ENCODE measurements around the gene STK31. TPM values are rescaled to one million over a fixed set of nuclear protein-coding genes. Genes with fewer than 3 reads are reported as not detected.
"Not testable (repeated sequence)": the region's sequence is repeated elsewhere in the genome, so short reads cannot be mapped to it uniquely, and the experiment has no call there.

Gene STK31
- total RNA-seq, 2 donors from 2014 or later = 0.92 to 1.5 TPM

DNA sequence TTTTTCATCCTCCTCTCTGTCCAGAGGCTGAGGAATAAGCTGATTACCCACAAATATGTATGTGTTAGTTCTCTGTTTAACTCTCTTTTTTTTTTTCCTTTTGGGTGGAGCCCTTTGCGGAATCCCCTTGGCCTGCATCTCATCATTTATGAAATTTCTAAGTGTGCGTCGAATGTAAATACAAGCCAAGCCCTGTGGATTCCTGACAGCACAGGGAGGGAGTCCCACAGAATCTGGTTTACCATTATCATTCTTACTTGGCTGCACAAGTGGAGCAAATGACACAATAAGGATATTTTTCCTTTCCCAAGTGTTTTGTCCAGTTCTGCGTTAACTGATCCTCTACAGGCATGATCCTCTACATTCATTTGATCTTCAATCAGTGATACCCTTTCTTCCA, 11.4 kb downstream of the STK31 start:
- Histone ChIP-seq H3K9me3 (no peaks in the 10 kb centered on the region), H3K27me3 (replicated peaks; ENCODE audit: insufficient read depth) (no peaks in the 10 kb centered on the region), H3K4me1 (ENCODE audit: control insufficient read depth in 1 of 2, low read depth in 2 of 2) (no peaks in the 10 kb centered on the region), H3K27ac (no peak overlapping the region), H3K36me3 (no peaks in the 10 kb centered on the region), H3K4me3 (no peak overlapping the region)
- DNase-seq (ENCODE audit: low spot score) (no peak), ATAC-seq (ENCODE audit: insufficient number of reproducible peaks, low FRiP score, low read depth) (no peak)
- TF ChIP-seq, protein P1, sequence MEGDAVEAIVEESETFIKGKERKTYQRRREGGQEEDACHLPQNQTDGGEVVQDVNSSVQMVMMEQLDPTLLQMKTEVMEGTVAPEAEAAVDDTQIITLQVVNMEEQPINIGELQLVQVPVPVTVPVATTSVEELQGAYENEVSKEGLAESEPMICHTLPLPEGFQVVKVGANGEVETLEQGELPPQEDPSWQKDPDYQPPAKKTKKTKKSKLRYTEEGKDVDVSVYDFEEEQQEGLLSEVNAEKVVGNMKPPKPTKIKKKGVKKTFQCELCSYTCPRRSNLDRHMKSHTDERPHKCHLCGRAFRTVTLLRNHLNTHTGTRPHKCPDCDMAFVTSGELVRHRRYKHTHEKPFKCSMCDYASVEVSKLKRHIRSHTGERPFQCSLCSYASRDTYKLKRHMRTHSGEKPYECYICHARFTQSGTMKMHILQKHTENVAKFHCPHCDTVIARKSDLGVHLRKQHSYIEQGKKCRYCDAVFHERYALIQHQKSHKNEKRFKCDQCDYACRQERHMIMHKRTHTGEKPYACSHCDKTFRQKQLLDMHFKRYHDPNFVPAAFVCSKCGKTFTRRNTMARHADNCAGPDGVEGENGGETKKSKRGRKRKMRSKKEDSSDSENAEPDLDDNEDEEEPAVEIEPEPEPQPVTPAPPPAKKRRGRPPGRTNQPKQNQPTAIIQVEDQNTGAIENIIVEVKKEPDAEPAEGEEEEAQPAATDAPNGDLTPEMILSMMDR (IDR thresholded peaks at IDR 0.05) = no peak

DNA sequence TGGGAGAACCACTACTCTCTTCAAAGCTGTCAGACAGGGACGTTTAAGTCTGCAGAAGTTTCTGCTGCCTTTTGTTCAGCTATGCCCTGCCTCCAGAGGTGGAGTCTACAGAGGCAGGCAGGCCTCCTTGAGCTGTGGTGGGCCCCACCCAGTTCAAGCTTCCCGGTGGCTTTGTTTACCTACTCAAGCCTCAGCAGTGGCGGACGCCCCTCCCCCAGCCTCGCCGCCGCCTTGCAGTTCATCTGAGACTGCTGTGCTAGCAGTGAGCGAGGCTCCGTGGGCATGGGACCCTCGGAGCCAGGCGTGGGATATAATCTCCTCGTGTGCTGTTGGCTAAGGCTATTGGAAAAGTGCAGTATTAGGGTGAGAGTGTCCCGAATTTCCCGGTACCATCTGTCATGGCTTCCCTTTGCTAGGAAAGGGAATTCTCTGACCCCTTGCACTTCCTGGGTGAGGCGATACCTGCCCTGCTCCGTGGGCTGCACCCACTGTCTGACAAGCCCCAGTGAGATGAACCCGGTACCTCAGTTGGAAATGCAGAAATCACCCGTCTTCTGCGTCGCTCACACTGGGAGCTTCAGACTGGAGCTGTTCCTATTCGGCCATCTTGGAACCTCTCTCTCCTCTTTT, 12.7 kb downstream of the STK31 start:
- H3K4me1 ChIP-seq (ENCODE audit: control insufficient read depth in 1 of 2, low read depth in 2 of 2); H3K4me3 ChIP-seq; H3K27ac ChIP-seq; H3K9me3 ChIP-seq; H3K36me3 ChIP-seq; DNase-seq (ENCODE audit: low spot score); ATAC-seq (ENCODE audit: insufficient number of reproducible peaks, low FRiP score, low read depth); H3K27me3 ChIP-seq (replicated peaks; ENCODE audit: insufficient read depth): not testable (repeated sequence)

DNA sequence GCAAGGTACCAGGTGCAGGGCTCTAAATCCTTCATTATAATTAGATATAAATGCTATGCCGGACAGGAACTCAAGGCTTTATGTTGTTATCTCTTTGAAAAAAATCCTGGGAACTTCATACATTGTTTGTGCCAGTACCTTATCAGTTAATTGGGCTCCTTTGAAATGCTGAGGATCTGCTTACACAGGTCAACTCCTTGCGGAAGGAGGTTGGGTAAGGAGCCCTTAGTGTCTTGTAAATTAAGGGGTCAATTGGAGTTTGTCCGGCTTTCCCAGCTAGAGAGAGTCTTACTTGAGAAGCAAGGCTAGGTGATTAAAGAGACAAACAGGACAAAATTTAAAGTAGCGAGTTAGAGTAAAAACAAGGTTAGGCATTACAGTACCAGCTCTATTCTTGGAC, 14.1 kb downstream of the STK31 start:
- H3K27ac ChIP-seq; H3K4me3 ChIP-seq; H3K27me3 ChIP-seq (replicated peaks; ENCODE audit: insufficient read depth); H3K4me1 ChIP-seq (ENCODE audit: control insufficient read depth in 1 of 2, low read depth in 2 of 2); DNase-seq (ENCODE audit: low spot score); H3K36me3 ChIP-seq; H3K9me3 ChIP-seq; ATAC-seq (ENCODE audit: insufficient number of reproducible peaks, low FRiP score, low read depth): not testable (repeated sequence)

DNA sequence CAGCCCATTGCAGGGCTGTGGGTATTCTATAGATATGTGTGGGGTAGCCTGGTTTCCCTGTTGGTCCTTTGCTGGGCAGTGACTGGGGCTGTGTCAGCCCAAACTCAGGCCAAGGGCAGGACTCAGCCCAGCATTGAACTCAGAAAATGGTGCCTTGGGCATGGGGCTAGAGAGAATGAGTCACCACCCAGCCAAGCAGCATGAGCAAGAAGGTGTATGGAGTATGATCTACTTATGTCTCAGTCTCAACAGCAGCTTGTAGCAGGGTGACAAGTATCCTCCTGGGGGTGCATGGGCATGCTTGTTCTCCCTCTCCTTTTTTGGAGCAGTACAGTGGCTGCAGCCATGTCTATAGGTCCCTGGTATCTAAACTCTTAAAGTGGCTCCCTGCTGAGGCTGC, 32.0 kb downstream of the STK31 start:
- Histone ChIP-seq H3K9me3 (peaks cover 19% of the 10 kb centered on the region), H3K36me3 (no peaks in the 10 kb centered on the region), H3K27ac (no peak overlapping the region), H3K4me1 (ENCODE audit: control insufficient read depth in 1 of 2, low read depth in 2 of 2) (no peaks in the 10 kb centered on the region), H3K27me3 (replicated peaks; ENCODE audit: insufficient read depth) (no peaks in the 10 kb centered on the region), H3K4me3 (no peak overlapping the region)
- TF ChIP-seq, protein P1 (IDR thresholded peaks at IDR 0.05) = no peak
- DNase-seq (ENCODE audit: low spot score) (no peak), ATAC-seq (ENCODE audit: insufficient number of reproducible peaks, low FRiP score, low read depth) (no peak)

DNA sequence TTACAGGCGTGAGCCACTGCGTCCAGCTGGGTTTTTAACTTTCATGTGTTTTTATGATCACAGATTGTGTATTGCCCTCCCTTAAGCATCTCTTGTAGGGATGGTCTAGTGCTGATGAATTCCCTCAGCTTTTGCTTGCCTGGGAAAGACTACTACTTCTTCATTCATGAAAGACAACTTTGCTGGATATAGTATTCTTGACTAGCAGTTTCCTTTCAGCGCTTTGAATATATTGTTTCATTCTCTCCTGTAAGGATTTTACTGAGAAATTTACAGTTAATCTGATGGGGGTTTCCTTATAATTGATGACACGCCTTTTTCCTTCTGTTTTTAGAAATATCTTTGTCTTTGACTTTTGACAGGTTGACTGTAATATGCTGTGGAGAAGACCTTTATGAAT, 33.2 kb downstream of the STK31 start:
- Histone ChIP-seq H3K4me1 (ENCODE audit: control insufficient read depth in 1 of 2, low read depth in 2 of 2) (no peaks in the 10 kb centered on the region), H3K27ac (no peak overlapping the region), H3K36me3 (no peaks in the 10 kb centered on the region), H3K27me3 (replicated peaks; ENCODE audit: insufficient read depth) (no peaks in the 10 kb centered on the region), H3K4me3 (no peak overlapping the region), H3K9me3 (peaks cover 19% of the 10 kb centered on the region)
- TF ChIP-seq, protein P1 (IDR thresholded peaks at IDR 0.05) = no peak
- ATAC-seq (ENCODE audit: insufficient number of reproducible peaks, low FRiP score, low read depth) = no peak
- DNase-seq (ENCODE audit: low spot score) = no peak

DNA sequence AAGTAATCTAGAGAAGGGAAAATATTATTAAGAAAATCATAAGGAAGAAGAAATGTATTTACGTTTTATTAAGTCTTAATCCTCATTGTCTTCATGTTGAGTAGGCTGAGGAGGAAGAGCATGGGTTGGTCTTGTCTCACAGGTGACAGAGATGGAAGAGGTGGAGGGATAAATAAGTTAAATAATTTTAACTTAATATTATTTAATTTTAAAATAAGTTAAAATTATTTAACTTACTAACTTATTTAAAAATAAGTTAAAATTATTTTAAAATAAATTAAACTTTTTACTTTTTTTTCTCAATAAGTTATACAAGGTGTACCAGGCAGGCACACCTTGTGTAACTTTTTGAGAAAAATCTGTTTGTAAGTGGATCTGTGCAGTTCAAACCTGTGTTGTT, 36.6 kb downstream of the STK31 start:
- Histone ChIP-seq H3K9me3 (peaks cover 19% of the 10 kb centered on the region), H3K4me1 (ENCODE audit: control insufficient read depth in 1 of 2, low read depth in 2 of 2) (no peaks in the 10 kb centered on the region), H3K36me3 (no peaks in the 10 kb centered on the region), H3K4me3 (no peak overlapping the region), H3K27me3 (replicated peaks; ENCODE audit: insufficient read depth) (no peaks in the 10 kb centered on the region), H3K27ac (no peak overlapping the region)
- TF ChIP-seq, protein P1 (IDR thresholded peaks at IDR 0.05) = no peak
- DNase-seq (ENCODE audit: low spot score) (no peak), ATAC-seq (ENCODE audit: insufficient number of reproducible peaks, low FRiP score, low read depth) (no peak)
